H1 (cell line): ENCODE data around the gene USP54. TPM values are rescaled to one million over a fixed set of nuclear protein-coding genes. Genes with fewer than 3 reads are reported as not detected.

Experiments used
- BRCA1 ChIP-seq: IDR thresholded peaks from 2 replicates; pipeline ENCODE4 v1.6.1; 2012; ENCODE audit warnings: low read depth, low read length, improper control_type of control experiment
- HDAC6 ChIP-seq: IDR thresholded peaks from one replicate; pipeline ENCODE4 v1.7.1; 2012; ENCODE audit warnings: low read depth, mild to moderate bottlenecking, inconsistent platforms, low read length, moderate library complexity
- YY1 ChIP-seq: IDR thresholded peaks from 2 replicates; pipeline ENCODE4 v1.6.1; 2011; ENCODE audit warnings: low read depth, mild to moderate bottlenecking, low read length
- polyA plus RNA-seq, 7 experiments: library from polyadenylated mRNA; depleted of rRNA in 3 of 7; stranded (reverse) in 5 of 7; unstranded in 2 of 7; fragments of >200 nt in 5 of 7; fragments of 200-250 nt in 2 of 7; gene quantifications; 1 replicate in 5 of 7; 2 replicates in 1 of 7; 4 replicates in 1 of 7; pipeline versions ENCODE4 v1.2.1 to v1.2.3, GENCODE V29; 2011 to 2013; ENCODE audit warnings: missing spikeins in 2 of 7, mixed read lengths in 2 of 7
- total RNA-seq: library from RNA; stranded (reverse); fragmentation: NEBNext Ultra II Directional; extraction: Animal tissue kit (Norgen Biotek cat#: 25700); gene quantifications from 2 replicates; pipeline ENCODE4 v1.2.1, GENCODE V29; 2021

USP54 gene
- total and polyA plus RNA-seq, 2 of the 8 experiments (the other 6 are each of a cell fraction or from before 2014, with no cell fraction given) = 46.2 to 65.6 TPM

GRCh38 chr10:73628405-73628804 lies 37.3 kb upstream of the USP54 start (continued):
- TF ChIP-seq BRCA1 (no peak), HDAC6 (no peak), YY1 (no peak)
